ENCODE measurements around the gene ZSCAN22.

The ZSCAN22 gene

GRCh38 chr19:58382997-58383603 lies 56.3 kb downstream of the ZSCAN22 start:
- ChIA-PET POLR2A (interaction anchor here (0.6 kb wide), 1 partner anchor 57 kb away, joined by 4 read pairs; the partner anchor contains the start of gene ZSCAN22), CTCF (no interaction called here)
- no peak overlapping the region for H3K4me3 ChIP-seq (ENCODE audit: low read depth, low read length)
- no peak for DNase-seq (ENCODE audit: low read depth, low spot score)
- TF ChIP-seq, protein P1, sequence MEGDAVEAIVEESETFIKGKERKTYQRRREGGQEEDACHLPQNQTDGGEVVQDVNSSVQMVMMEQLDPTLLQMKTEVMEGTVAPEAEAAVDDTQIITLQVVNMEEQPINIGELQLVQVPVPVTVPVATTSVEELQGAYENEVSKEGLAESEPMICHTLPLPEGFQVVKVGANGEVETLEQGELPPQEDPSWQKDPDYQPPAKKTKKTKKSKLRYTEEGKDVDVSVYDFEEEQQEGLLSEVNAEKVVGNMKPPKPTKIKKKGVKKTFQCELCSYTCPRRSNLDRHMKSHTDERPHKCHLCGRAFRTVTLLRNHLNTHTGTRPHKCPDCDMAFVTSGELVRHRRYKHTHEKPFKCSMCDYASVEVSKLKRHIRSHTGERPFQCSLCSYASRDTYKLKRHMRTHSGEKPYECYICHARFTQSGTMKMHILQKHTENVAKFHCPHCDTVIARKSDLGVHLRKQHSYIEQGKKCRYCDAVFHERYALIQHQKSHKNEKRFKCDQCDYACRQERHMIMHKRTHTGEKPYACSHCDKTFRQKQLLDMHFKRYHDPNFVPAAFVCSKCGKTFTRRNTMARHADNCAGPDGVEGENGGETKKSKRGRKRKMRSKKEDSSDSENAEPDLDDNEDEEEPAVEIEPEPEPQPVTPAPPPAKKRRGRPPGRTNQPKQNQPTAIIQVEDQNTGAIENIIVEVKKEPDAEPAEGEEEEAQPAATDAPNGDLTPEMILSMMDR (IDR thresholded peaks at IDR 0.05; ENCODE audit: insufficient read depth, low read length, missing control alignments), result no peak

- ChIA-PET POLR2A (interaction anchor here (0.6 kb wide), 1 partner anchor 239 kb away, joined by 3 read pairs; no protein-coding TSS in a partner anchor), CTCF (no interaction called here)
- DNase-seq (ENCODE audit: low read depth, low spot score), result no peak
- TF ChIP-seq, protein P1 (IDR thresholded peaks at IDR 0.05; ENCODE audit: insufficient read depth, low read length, missing control alignments), result no peak
- H3K4me3 ChIP-seq (ENCODE audit: low read depth, low read length), result peak overlapping the region; percentile 86
These were observed 58.6 kb downstream of the ZSCAN22 start for GRCh38 chr19:58385313-58385890.

GRCh38 chr19:58385891-58386575 lies 59.2 kb downstream of the ZSCAN22 start:
- CTCF ChIA-PET, result no interaction called here
- peak overlapping the region; percentile 86 for H3K4me3 ChIP-seq (ENCODE audit: low read depth, low read length)
- DNase-seq (ENCODE audit: low read depth, low spot score), result no peak
- TF ChIP-seq, protein P1 (IDR thresholded peaks at IDR 0.05; ENCODE audit: insufficient read depth, low read length, missing control alignments), result no peak
- POLR2A ChIA-PET, result interaction anchor here (0.6 to 0.7 kb wide), 2 partner anchors 240 to 364 kb away, joined by 3 read pairs; no protein-coding TSS in a partner anchor

- ChIA-PET POLR2A (interaction anchor here (0.7 kb wide), 1 partner anchor 365 kb away, joined by 3 read pairs; no protein-coding TSS in a partner anchor), CTCF (no interaction called here)
- TF ChIP-seq, protein P1 (IDR thresholded peaks at IDR 0.05; ENCODE audit: insufficient read depth, low read length, missing control alignments), result no peak
- H3K4me3 ChIP-seq (ENCODE audit: low read depth, low read length), result peak within 1 kb of the TSS; percentile 86
- peak; percentile 95 for DNase-seq (ENCODE audit: low read depth, low spot score)
These were observed 60.0 kb downstream of the ZSCAN22 start, which contains the start of gene RPS5 for GRCh38 chr19:58386576-58387337. Gene RPS5 (plus strand): TSS chr19:58387269. CDS start chr19:58388138, 869 bp downstream.

DNA sequence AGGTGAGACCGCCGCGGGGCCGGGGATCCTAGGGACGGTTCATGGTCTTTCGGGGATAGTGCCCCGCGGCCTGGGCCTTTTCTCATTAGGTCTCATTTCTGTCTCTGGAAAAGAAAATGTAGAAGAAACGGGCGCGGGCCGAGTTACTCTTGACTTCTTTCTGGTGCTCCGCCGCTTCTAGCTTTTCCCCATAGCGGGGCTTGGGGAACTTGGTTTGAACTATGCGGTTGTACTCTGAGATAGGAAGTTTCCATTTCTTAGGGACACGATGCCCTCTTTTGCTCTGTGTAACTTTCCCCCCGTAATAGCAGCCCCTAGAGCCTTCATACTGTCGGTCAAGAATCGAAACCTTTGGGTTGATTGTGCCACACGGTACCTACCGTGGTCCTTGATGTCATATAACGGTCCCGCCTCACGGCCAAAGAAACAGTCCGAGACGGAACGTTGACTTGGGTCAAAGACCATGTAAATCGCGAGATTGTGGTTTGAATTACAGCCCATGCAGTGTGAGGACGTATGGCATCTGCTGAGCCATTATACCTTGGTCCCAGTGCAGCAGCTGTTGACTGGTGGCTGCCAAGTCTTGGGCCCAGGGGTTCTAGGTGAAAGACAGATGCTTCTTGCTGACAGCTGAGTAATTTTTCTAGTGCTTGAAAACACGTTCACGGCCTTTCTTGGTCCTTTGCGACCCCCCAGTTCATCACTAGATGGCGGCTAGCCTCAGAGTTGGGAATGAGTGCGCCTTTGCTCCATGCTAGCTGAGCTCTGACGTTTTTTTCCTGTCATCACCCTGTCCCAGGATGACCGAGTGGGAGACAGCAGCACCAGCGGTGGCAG lies 60.8 kb downstream of the ZSCAN22 start:
- DNase-seq (ENCODE audit: low read depth, low spot score), result no peak
- ChIA-PET POLR2A (no interaction called here), CTCF (no interaction called here)
- peak overlapping the region; percentile 86 for H3K4me3 ChIP-seq (ENCODE audit: low read depth, low read length)
- TF ChIP-seq, protein P1 (IDR thresholded peaks at IDR 0.05; ENCODE audit: insufficient read depth, low read length, missing control alignments), result no peak
